Ishikawa (cell line): ENCODE measurements around the gene ANK3.

Experiments
- CEBPB ChIP-seq: IDR thresholded peaks from 2 replicates; pipeline ENCODE4 v1.6.1; 2012
- CREB1 ChIP-seq: IDR thresholded peaks from 2 replicates; pipeline ENCODE4 v1.6.1; 2012; ENCODE audit warnings: low read depth
- EGR1 ChIP-seq: IDR thresholded peaks from 2 replicates; pipeline ENCODE4 v1.6.1; 2012
- EP300 ChIP-seq: IDR thresholded peaks from 2 replicates; pipeline ENCODE4 v1.6.1; 2012; ENCODE audit warnings: borderline replicate concordance
- FOXM1 ChIP-seq: IDR thresholded peaks from 2 replicates; pipeline ENCODE4 v1.6.1; 2012; ENCODE audit warnings: low read depth, borderline replicate concordance
- MAX ChIP-seq: IDR thresholded peaks from 2 replicates; pipeline ENCODE4 v1.6.1; 2012
- NFIC ChIP-seq: IDR thresholded peaks from 2 replicates; pipeline ENCODE4 v1.6.1; 2012
- RAD21 ChIP-seq: IDR thresholded peaks from 2 replicates; pipeline ENCODE4 v1.6.1; 2012; ENCODE audit warnings: low read depth
- REST ChIP-seq: IDR thresholded peaks from 2 replicates; pipeline ENCODE4 v1.6.1; 2012; ENCODE audit warnings: low read depth, mild to moderate bottlenecking
- TAF1 ChIP-seq: IDR thresholded peaks from 2 replicates; pipeline ENCODE4 v1.6.1; 2012; ENCODE audit warnings: low read depth, mild to moderate bottlenecking
- TCF12 ChIP-seq: IDR thresholded peaks from 2 replicates; pipeline ENCODE4 v1.6.1; 2012; ENCODE audit warnings: low read depth
- TEAD4 ChIP-seq: IDR thresholded peaks from 2 replicates; pipeline ENCODE4 v1.6.1; 2012
- YY1 ChIP-seq: IDR thresholded peaks from 2 replicates; pipeline ENCODE4 v1.6.1; 2012; ENCODE audit warnings: low read depth
- ZBTB7A ChIP-seq: IDR thresholded peaks from 2 replicates; pipeline ENCODE4 v1.6.1; 2012; ENCODE audit warnings: low read depth

DNA sequence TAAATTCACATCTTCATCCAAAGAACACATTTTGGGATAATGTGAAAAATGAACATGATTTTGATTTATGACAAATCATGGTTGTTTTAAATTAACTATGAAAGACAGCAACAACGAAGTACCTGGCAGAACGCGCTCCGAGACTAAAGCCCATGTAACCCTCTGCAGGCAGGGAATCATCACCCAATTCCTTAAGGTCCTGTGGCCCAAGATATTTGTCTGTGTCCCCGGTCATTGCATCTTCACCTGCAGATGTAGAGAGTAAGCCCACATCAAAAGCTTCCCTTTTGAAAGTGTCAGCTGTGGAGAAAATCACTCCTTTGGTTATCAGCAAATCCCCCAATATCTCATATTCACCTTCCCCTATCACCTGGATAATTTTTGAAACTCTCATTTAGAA lies 250.8 kb downstream of the ANK3 start:
- no peak for TF ChIP-seq REST
- no peak for TF ChIP-seq YY1
- no peak for TF ChIP-seq EP300
- TF ChIP-seq MAX = no peak
- TF ChIP-seq RAD21 = no peak
- no peak for TF ChIP-seq CEBPB
- no peak for TF ChIP-seq NFIC
- TF ChIP-seq TCF12 = no peak
- no peak for TF ChIP-seq FOXM1
- no peak for TF ChIP-seq TEAD4
- no peak for TF ChIP-seq TAF1
- TF ChIP-seq EGR1 = no peak
- no peak for TF ChIP-seq CREB1
- no peak for TF ChIP-seq ZBTB7A
